Hematopoietic multipotent progenitor cell treated with erythropoietin and hydrocortisone succinate and interleukin-3 and kit ligand, for 15 days (in vitro differentiated cells): Measurements from ENCODE around the gene UPF1.
A peak's percentile ranks its signal among the peaks of the same experiment; 100 is the strongest.

Source experiments
- DNase-seq: peaks from one replicate; pipeline ENCODE4 v3.0.0-alpha.2; 2015; ENCODE audit warnings: low spot score

The UPF1 gene

DNA sequence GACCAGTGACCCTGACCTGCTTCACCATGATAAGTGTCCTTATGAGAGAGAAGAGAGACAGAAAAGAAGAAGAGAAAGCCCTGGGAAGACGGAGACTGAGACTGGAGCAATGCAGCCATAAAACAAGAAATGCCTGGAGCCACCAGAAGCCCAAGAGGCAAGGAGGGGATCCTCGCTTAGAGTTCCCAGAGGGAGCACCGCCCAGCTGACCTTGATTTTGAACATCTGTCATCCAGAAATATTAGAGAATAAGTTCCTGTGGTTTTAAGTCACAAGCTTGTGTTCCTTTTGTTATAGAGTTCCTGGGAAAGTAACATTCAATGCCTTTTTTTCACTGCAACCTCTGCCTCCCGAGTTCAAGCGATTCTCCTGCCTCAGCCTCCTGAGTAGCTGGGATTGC, 44.0 kb downstream of the UPF1 start:
- DNase-seq, result no peak

DNA sequence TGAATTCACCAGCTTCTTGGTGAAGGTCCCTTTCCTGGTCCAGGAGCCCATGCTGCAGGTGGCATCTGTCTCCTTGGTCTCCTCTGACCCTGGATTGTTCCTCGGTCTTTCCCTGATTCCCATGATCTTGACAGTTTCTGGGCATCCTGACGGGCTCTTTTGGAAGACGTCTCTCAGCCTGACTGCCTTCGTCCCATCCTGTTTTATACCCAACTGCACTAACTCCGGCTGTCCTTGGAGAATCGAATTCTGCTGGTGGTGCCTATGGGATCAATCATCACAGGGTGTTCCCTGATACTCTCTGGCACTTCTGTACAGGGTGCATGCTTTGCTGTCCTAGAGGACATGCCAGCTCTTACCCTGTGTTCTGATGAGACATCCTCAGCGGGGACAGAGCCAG, 45.1 kb downstream of the UPF1 start:
- no peak for DNase-seq

DNA sequence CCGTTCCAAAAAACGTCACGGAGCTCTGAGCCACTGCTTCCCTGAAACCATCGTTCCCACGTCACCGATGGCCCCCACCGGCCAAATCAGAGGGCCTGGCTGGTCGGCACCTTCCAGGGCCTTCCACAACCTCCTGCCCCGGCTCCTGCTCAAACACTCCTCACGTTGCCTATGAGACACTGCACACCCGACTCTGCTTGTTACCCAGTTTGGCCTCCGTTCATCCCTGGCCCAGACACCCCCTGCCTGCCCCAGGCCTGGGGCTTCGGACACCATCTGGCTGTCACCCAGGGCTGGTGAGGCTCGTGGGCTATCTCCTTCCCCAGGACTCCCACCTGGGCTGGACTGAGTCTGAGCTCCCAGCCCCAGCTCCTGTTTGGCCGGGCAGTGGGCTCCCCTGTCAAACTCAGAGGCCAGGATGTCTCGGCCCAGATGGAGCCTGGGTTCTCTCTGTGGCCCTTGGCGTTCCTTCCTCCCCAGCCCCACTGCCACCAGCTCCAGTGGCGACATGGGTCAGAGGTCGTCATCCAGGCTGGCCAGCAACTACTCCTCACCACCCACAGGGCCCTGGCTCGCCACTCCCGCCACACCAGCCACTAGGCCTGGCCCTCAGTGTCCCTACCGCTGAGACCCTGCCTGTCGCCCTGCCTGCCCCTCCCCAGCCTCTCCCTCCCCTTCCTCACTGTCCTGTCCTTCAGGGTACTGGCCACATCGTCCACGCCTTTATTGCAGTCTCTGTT, 46.5 kb downstream of the UPF1 start:
- DNase-seq, result no peak

DNA sequence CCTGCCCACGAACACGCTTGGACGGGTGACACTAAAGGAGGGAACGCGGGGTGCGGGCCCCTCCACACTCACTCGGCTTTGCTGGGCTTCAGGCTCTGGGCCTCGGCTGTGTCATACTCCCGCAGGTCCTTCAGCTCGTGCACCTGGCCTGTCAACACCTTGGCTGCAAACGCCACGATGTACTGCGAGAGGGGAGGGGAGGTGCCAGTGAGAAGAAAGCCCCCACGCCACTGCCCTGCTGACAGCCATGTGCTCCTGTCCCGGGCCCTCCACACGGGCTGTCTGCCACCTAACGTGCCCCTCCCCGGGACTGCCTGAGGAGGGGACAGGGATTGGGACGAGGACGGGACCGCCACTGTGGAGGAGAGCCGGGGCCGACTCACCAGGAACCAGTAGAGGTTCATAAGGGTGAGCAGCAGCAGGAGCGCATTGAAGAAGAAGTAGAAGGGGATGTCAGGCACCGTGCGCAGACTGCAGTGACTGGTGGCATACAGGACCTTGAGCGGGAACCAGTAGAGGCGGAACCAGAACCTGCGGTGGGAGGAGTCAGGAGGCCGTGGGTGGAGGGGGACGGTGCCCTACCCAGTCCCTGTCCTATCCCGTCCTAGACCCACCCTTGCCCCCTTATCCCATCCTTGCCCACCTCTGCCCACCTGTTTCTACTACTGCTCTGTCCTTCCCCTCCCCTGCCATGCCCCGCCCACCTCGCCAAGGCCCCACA, 47.3 kb downstream of the UPF1 start:
- no peak for DNase-seq

DNA sequence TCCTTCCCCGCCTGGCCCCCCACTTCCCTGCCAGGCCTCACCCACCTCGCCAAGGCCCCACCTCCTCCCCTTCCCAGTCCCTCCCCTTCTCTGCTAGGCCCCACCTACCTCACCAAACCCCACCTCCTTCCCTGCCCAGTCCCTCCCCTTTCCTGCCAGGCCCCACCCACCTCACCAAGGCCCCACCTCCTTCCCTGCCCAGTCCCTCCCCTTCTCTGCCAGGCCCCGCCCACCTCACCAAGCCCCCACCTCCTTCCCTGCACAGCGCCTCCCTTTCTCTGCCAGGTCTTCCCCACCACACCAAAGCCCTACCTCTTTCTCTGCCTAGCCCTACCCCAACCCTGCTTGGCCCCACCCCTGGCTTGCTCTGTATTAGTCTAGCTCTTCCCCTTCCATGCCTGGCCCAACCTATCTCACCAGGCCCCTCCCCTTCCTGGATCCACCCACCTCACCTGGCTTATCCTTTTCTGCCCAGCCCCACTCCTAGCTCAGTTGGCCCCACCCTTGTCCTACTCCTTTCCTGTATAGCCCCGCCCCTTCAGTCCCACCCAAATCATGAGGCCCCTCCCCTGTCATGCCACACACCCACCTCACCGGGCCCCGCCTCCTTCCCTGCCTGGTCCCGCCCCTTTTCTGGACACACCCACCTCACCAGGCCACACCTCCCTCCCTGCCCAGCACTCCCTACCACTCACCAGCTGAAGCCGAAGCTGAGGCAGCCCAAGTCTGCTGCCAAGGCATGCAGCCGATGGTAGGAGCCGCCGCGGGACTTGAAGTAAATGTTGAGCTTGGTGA, 48.0 kb downstream of the UPF1 start:
- peak; percentile 63 for DNase-seq

DNA sequence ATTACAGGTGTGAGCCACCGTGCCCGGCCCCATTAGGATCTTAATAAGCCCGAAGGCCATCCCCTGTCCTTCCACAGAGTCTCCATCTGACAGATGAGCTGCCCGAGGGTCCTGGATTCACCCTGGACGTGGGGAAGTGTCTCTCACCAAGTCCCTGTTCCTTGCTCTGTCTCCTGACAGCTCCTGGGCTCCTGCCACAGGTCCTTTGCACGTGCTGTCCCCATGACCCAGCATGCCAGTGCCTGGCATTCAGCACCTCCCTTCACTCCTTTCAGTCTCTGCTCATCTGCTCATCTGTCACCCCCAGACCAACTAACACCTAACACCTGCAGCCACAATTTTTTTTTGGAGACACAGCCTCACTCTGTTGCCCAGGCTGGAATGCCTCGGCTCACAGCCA, 49.7 kb downstream of the UPF1 start:
- DNase-seq, result no peak

DNA sequence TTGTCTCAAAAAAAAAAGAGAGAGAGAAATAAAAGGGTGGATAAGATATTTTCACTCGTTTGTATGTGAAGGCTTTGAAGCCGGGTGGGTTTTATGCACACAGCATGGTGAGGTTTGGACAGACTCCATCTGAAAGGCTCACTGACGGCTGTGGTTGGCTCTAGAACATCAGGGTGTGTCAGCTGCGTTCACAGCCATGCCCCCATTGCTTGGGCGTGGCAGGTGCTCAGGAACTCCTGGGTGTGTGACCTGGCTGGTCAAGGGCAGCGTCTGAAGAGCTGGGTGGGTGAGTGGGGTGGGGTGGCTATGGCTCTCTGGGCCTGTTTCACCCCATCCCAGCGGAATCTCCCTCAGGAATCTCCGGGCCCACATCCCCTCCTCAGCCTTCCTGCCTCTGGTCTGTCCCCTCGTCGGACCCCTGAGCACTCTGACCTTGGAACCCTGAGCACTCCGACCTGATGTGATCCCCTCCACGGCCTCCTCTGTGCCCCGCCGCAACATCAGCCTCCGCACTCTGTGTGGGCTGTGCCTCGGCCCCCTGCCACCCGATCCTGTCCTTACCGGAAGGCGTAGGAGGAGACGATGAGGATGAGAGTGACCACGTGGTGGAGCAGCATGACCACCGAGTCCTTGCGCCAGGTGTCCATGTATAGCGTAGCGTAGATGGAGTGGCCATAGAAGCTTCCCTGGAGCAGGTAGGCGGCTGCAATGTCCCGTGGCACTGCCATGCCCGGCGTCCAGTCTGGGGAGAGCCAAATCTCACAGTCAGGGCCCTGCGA, 52.0 kb downstream of the UPF1 start:
- no peak for DNase-seq

DNA sequence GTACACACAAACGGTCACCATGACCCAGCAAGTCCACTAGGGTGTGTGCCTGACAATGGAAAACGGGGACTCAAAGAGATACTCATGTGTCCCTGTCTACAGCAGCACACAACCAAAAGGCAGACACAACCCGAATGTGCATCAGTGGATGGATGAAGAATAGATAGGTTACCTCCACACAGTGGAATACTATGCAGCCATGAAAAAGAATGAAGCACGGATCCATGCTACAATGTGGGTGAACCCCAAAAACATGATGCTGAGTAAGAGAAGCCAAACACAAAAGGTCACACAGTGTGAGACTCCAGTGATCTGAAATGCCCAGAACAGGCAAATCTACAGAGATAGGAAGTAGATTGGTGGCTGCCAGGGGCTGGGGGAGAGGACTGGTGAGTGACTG, 55.2 kb downstream of the UPF1 start:
- DNase-seq, result no peak

DNA sequence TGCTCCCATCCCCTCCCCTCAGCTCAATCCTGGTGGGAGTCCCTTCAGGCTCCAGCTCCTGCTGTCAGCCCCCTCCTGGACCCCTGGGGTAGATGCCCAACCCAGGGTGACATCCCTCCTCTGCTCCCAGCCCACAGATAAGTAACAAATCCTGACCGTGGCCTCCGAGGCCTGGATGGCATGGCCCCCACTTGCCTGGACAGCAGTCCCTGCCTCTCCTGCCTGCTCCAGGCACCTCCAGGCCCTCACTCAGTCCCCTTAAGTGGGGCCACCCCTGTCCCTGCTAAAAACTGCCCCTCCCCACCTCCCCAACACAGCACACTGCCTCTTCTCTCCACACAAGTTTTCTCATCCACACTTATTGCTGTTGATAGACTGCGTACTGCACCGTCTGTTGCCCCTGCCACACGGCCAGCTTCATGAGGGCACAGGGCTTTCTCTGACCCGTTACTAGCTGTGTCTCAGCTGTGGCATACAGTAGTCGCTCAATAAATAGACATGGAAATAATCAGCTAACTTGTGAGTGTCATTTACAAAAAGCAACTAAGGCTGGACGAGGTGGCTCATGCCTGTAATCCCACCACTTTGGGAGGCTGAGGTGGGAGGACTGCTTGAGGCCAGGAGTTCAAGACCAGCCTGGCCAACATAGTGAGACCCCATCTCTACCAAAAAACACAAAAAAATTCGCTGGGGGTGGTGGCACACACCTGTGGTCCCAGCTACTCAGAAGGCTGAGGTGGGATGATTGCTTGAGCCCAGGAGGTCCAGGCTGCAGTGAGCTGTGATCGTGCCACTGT, 58.4 kb downstream of the UPF1 start:
- no peak for DNase-seq

DNA sequence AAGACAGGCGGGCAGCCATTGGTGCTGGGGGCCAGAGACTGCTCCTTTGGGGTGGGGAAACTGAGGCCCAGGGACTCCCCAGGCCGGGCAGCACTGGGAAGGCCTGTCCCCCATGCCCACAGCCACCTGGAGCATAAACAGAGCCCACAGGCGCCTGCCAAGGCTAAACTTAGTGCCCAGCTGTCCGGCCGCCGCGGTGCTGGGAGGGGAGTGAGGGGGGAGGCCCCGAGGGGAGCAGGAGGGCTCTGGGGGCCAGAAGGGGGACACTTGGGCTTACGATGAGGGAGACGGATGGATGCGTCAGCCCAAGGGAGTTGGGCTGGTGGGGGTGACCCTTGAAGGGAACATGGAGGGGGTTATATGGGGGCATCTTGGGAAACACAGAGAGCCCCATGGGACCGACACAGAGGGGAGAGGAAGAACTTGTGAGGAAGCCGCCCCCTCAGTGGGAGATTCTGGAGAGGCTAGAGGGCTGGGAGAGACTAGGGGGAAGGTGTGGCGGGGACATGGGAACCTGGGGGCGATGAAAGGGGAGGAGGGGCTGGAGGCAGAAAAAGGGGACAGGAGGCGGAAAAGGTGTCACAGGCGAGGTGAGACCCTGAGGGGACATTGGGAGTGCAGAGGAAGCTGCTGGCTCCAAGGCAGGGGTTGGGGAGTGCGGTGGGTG, 62.0 kb downstream of the UPF1 start:
- no peak for DNase-seq

DNA sequence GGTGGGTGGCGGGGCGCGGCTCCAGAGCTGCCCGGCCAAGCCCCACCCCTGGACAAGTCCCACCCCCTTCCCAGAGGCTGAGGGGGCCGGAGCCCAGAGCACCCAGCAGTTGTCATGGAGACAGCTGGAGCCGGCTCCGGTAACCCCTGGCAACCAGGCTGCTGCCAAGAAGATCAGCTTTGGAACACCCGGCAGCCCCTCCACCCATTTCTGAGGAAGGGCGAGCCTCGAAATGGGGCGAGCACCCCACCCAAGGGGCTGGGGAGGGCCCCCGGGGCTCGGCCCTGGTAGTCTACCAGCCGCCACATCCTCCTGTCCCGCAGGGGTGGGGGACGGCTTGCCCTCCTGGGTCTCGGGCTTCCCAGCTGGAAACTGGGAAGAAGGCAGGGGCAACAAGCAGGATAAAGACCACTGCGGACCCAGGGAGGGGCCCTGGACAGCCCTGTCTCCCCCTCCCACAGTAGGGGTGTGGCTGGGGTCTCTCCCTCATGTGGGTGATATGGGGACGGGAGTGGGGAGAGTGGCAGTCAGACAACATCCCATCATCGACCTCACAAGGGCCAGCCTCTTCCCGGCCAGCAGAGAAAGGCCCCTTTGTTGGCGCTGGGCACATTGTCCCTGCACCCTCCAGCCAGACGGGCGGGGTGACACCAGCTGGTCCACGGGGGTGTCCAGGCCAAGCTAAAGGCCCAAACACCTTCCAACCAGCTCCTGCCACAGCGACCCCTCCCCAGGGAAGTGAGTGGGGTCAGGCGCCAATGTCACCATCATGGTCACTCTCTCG, 62.7 kb downstream of the UPF1 start:
- no peak for DNase-seq

DNA sequence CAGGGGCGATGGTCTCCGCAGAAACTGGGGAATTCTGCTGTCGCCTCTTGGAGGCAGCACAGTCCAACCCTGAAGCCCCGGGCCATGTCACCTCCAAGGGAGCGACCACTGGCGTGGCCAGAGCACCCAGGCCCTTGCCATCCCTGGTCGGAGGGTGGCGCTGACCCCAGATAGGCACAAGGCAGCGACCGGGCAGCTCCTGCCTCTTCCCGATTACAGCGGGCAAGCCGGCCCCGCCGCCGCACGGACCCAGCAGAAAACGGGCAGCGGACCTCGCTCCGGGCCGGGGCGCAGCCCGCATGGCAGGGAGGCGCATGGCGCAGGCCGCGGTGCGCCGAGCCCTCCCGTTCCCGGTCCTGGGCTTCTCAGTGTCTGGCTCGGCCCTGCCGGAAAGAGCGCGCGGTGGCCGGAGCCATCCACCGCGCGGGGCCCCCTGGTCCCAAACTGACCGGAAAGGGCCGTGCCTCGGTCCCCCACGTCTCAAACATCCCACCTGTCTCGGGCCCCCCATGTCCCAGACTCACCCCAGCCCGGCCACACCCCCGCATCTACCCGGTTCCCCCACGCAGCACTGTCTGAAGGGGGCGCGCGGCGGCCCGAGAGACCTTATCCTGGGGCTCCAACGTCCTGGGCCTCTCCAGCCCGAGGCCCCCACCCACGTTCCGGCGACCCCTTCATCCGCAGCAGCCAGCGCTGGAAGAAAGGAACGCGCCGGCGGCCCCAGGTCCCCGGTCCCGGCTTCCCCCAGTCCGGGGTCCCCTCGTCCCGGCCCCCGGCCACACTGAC, 63.5 kb downstream of the UPF1 start:
- DNase-seq, result no peak

DNA sequence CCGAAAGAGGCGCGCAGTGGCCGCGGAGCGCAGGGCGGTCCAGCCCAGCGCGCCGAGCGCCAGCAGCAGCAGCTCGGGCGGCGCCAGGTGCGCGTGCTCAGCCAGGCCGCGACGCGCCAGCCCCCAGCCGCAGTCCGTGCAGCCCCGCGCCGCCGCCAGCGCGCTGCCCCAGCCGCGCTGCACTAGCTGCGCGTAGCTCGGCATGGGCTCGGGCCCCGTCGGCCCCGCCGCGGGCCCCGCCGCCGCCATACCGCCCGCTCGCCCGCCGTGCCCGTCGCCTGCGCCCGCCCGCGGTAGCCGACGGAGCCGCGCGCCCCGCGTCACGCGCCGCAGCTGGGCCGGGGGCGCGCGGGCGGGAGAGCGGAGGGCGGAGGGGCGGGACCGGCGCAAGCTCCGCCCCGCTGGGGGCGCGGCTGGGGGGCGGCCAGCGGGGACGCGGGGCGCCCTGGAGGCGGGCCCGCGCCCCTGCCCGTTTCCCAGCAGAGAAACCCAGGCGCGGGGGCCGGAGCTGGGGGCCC, 64.1 kb downstream of the UPF1 start, which contains the start of gene CERS1:
Gene CERS1, minus strand, starts transcription at position 335 of the 518 bp plus-strand sequence. Its CDS starts 86 bp downstream, at position 249.
- DNase-seq, result no peak

DNA sequence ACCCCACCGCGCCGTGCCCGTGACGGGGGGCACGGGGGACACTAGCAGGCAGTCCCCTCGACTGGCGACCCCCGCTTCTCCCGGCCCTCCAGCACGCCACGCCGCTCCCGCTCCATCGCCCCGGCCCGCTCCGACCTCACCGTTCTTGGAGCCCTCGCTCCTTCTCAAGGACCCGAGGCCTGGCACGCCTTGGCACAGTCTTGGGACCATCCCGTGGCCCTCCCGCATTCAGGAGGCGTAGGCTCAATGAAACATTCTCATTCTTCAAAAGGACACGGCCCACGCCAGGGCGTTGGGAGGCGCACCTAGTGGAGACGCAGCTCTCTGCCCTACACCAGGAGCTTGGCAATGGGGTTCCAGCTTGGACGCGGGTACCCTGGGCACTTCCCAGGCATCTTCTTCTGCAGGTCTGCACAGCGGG, 64.7 kb downstream of the UPF1 start:
- DNase-seq, result no peak

DNA sequence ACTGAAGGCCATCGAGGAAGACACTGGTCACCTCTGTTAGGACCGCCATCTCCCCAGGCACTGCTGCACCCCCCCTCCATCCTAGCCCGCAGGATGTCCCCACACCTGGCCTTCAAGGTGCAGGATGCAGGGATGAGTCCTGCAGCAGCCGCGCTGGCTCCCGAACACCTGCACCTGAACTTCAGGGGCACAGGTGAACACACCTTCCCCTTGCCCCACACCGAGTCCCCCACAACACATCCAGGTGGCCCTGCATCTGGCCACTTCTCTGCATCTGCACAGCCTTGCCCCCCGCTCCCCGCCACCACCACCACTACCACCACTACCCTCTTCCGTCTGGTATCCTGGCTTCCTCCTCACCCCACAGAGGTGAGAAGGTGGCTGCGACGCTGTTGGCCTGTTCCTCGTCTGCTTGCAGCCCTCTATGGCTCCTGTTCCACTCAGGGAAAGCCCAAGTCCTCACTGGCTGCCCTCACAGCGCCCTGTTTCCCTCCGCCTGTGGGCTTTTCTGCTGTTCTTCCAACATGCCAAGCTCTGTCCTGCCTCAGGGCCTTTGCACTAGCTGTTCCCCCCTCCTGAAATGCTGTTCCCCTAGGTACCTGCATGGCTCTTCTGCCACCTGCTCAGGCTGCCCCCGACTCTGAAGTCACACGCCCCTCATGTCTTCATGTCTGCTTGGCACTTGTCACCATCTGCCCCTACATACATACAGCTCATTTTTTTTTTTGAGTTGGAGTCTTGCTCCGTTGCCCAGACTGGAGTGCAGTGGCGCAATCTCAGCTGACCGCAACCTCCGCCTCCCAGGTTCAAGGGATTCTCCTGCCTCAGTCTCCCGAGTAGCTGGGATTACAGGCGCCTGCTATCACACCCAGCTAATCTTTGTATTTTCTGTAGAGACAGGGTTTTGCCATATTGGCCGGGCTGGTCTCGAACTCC, 65.6 kb downstream of the UPF1 start:
- no peak for DNase-seq

DNA sequence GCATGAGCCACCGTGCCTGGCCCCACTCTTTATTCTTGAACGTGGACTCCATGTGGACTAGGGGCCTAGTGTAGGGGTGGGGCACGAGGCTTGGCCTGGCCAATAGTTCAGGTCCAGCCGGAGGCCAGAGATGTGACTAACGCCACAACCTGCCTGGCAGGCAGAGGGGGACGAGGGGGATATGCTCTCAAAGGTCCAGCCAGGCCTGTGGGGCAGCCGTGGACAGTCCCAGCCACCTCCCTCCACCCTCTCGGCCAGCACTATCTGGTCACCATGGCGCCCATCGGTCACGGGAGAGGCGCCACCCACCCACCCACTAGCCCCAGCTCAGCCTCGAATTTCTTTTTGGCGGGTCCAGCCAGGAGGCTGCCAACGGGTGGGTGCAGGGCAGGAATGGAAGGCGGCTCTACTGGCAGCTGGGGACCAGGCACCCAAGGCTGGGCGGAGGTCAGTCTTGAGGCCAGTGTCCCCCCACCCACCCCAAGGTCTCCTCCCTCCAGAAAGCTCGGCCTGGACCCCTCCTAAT, 66.4 kb downstream of the UPF1 start:
- no peak for DNase-seq
